Mesenchymal stem cell (in vitro differentiated cells and primary cell): ENCODE data around the gene IFT27.

Experiments
- DNase-seq: peaks from one replicate; pipeline ENCODE4 v3.0.0-alpha.2; 2013
- H2AFZ ChIP-seq: one replicate; pipeline ENCODE4 v1.6.1; 2013; ENCODE audit warnings: low read depth, mild to moderate bottlenecking, control low read depth, inconsistent platforms, low read length, moderate library complexity
- H2AK5ac ChIP-seq: 2 replicates; pipeline ENCODE4 v1.6.1; 2013; ENCODE audit warnings: low read length, moderate library complexity, mild to moderate bottlenecking, inconsistent platforms; ENCODE audit not compliant: severe bottlenecking
- H2BK120ac ChIP-seq: one replicate; pipeline ENCODE4 v1.6.1; 2013; ENCODE audit warnings: low read depth, mild to moderate bottlenecking, inconsistent platforms, low read length, moderate library complexity
- H2BK12ac ChIP-seq, 2 experiments: one replicate each; pipeline ENCODE4 v1.6.1; 2013; ENCODE audit warnings: inconsistent platforms in 2 of 2, low read length in 2 of 2, mild to moderate bottlenecking in 2 of 2, moderate library complexity in 2 of 2, control low read depth in 1 of 2
- H2BK15ac ChIP-seq: one replicate; pipeline ENCODE4 v1.6.1; 2013; ENCODE audit warnings: mild to moderate bottlenecking, low read depth, inconsistent platforms; ENCODE audit not compliant: poor library complexity, severe bottlenecking
- H2BK5ac ChIP-seq: 2 replicates; pipeline ENCODE4 v1.6.1; 2013; ENCODE audit warnings: low read depth, mild to moderate bottlenecking, low read length, control low read depth, inconsistent platforms; ENCODE audit not compliant: poor library complexity, severe bottlenecking
- H3K14ac ChIP-seq, 2 experiments: one replicate each; pipeline ENCODE4 v1.6.1; 2013; ENCODE audit warnings: inconsistent platforms in 2 of 2, low read length in 2 of 2, control low read depth in 1 of 2, mild to moderate bottlenecking in 1 of 2, moderate library complexity in 1 of 2
- H3K18ac ChIP-seq, 2 experiments: one replicate each; pipeline ENCODE4 v1.6.1; 2013; ENCODE audit warnings: inconsistent platforms in 2 of 2, low read length in 2 of 2, control low read depth in 1 of 2, low read depth in 1 of 2, mild to moderate bottlenecking in 1 of 2
- H3K23ac ChIP-seq, 2 experiments: one replicate each; pipeline ENCODE4 v1.6.1; 2013; ENCODE audit warnings: inconsistent platforms in 2 of 2, low read length in 2 of 2, mild to moderate bottlenecking in 2 of 2, moderate library complexity in 2 of 2, control low read depth in 1 of 2
- H3K27ac ChIP-seq: 2 replicates; pipeline ENCODE4 v1.5.1; 2013; ENCODE audit warnings: mild to moderate bottlenecking, moderate library complexity, low read length, control low read depth, inconsistent platforms; ENCODE audit not compliant: poor library complexity, severe bottlenecking
- H3K27me3 ChIP-seq, 2 experiments: 2 replicates each; pipeline versions ENCODE4 v1.6.1 to v1.7.0; 2013; ENCODE audit warnings: low read length in 2 of 2, mild to moderate bottlenecking in 2 of 2, moderate library complexity in 2 of 2, control low read depth in 1 of 2, inconsistent platforms in 1 of 2; ENCODE audit not compliant: control insufficient read depth in 1 of 2, insufficient read depth in 1 of 2
- H3K36me3 ChIP-seq, 2 experiments: 2 replicates each; pipeline versions ENCODE4 v1.6.1 to v1.7.0; 2013; ENCODE audit warnings: low read length in 2 of 2, control low read depth in 1 of 2, inconsistent platforms in 1 of 2, low read depth in 1 of 2, mild to moderate bottlenecking in 1 of 2; ENCODE audit not compliant: insufficient read depth in 2 of 2, control insufficient read depth in 1 of 2
- H3K4ac ChIP-seq, 2 experiments: one replicate each; pipeline ENCODE4 v1.6.1; 2013; ENCODE audit warnings: inconsistent platforms in 2 of 2, low read length in 2 of 2, mild to moderate bottlenecking in 2 of 2, moderate library complexity in 2 of 2, control low read depth in 1 of 2, low read depth in 1 of 2
- H3K4me1 ChIP-seq: 2 replicates; pipeline ENCODE4 v1.6.1; 2013; ENCODE audit warnings: low read depth, low read length, control low read depth; ENCODE audit not compliant: control insufficient read depth, insufficient read depth
- H3K4me2 ChIP-seq: 2 replicates; pipeline ENCODE4 v1.6.1; 2013; ENCODE audit warnings: low read length, mild to moderate bottlenecking, inconsistent platforms; ENCODE audit not compliant: poor library complexity, severe bottlenecking
- H3K4me3 ChIP-seq, 2 experiments: 2 replicates each; pipeline versions ENCODE4 v1.5.1 to v1.7.0; 2013; ENCODE audit warnings: low read length in 2 of 2, mild to moderate bottlenecking in 2 of 2, control low read depth in 1 of 2, low read depth in 1 of 2; ENCODE audit not compliant: insufficient read depth in 1 of 2
- H3K79me1 ChIP-seq: replicated peaks from 2 replicates; pipeline ENCODE4 v1.6.1; 2013; ENCODE audit warnings: mild to moderate bottlenecking, control low read depth, low read length, inconsistent platforms; ENCODE audit not compliant: poor library complexity, severe bottlenecking
- H3K9ac ChIP-seq: 2 replicates; pipeline ENCODE4 v1.7.0; 2013; ENCODE audit warnings: mild to moderate bottlenecking, low read length, moderate library complexity
- H3K9me3 ChIP-seq: 2 replicates; pipeline ENCODE4 v1.7.0; 2013; ENCODE audit warnings: mild to moderate bottlenecking, low read length; ENCODE audit not compliant: control insufficient read depth
- H4K8ac ChIP-seq: one replicate; pipeline ENCODE4 v1.6.1; 2013; ENCODE audit warnings: inconsistent platforms, mild to moderate bottlenecking, low read length, moderate library complexity
- H4K91ac ChIP-seq: one replicate; pipeline ENCODE4 v1.6.1; 2013; ENCODE audit warnings: mild to moderate bottlenecking, low read length, inconsistent platforms
- WGBS: methylation state at CpG from one replicate; pipeline ENCODE4 v1.1.7; 2013; ENCODE audit warnings: mixed read lengths; 5-methylcytosine and 5-hydroxymethylcytosine counted together

Gene IFT27

GRCh38 chr22:36727110-36727509 is 48.8 kb downstream of the IFT27 start:
- Histone ChIP-seq H3K27ac (no peak overlapping the region), H3K14ac (no peak overlapping the region), H3K4me3 (no peak overlapping the region), H3K9ac (no peak overlapping the region), H4K91ac (no peak overlapping the region), H3K18ac (no peak overlapping the region), H3K36me3 (no peaks in the 10 kb centered on the region), H2AFZ (no peak overlapping the region), H2BK15ac (no peak overlapping the region), H3K79me1 (no peaks in the 10 kb centered on the region), H2AK5ac (no peak overlapping the region), H3K4ac (no peak overlapping the region), H3K4me2 (no peak overlapping the region), H2BK120ac (no peak overlapping the region), H2BK5ac (no peak overlapping the region), H3K9me3 (no peaks in the 10 kb centered on the region), H4K8ac (no peak overlapping the region), H3K23ac (no peak overlapping the region), H3K4me1 (no peaks in the 10 kb centered on the region), H2BK12ac (no peak overlapping the region), H3K27me3 (peaks cover 27 to 77% of the 10 kb centered on the region in 2 experiments)
- no peak for DNase-seq
- WGBS: 84% methylated on average over 6 of the region's 7 CpGs

- Histone ChIP-seq H3K9me3 (no peaks in the 10 kb centered on the region), H3K27me3 (peaks cover 36 to 79% of the 10 kb centered on the region in 2 experiments), H4K91ac (no peak overlapping the region), H3K79me1 (no peaks in the 10 kb centered on the region), H3K9ac (no peak overlapping the region), H3K18ac (no peak overlapping the region), H2BK120ac (no peak overlapping the region), H2AFZ (no peak overlapping the region), H3K27ac (no peak overlapping the region), H3K4me3 (no peak overlapping the region), H3K36me3 (no peaks in the 10 kb centered on the region), H3K4me1 (no peaks in the 10 kb centered on the region), H3K4me2 (no peak overlapping the region), H3K23ac (no peak overlapping the region), H3K4ac (no peak overlapping the region), H4K8ac (no peak overlapping the region), H3K14ac (no peak overlapping the region), H2BK12ac (no peak overlapping the region), H2AK5ac (no peak overlapping the region), H2BK5ac (no peak overlapping the region), H2BK15ac (no peak overlapping the region)
- WGBS: 87% methylated on average over 9 of the region's 9 CpGs
- DNase-seq: no peak
These were observed 49.9 kb downstream of the IFT27 start for GRCh38 chr22:36726007-36726380.

GRCh38 chr22:36725366-36726006 is 50.4 kb downstream of the IFT27 start:
- Histone ChIP-seq H3K27ac (no peak overlapping the region), H3K4me1 (no peaks in the 10 kb centered on the region), H3K79me1 (no peaks in the 10 kb centered on the region), H3K36me3 (no peaks in the 10 kb centered on the region), H3K18ac (no peak overlapping the region), H3K4me3 (no peak overlapping the region), H3K4ac (no peak overlapping the region), H3K9me3 (no peaks in the 10 kb centered on the region), H3K27me3 (peaks cover 39 to 82% of the 10 kb centered on the region in 2 experiments), H4K91ac (no peak overlapping the region), H3K4me2 (no peak overlapping the region), H4K8ac (no peak overlapping the region), H2BK120ac (no peak overlapping the region), H3K23ac (no peak overlapping the region), H2AK5ac (no peak overlapping the region), H3K9ac (no peak overlapping the region), H2BK5ac (no peak overlapping the region), H3K14ac (no peak overlapping the region), H2BK15ac (no peak overlapping the region), H2BK12ac (no peak overlapping the region), H2AFZ (no peak overlapping the region)
- WGBS: 81% methylated on average over 24 of the region's 24 CpGs
- DNase-seq: no peak

GRCh38 chr22:36724836-36725235 is 51.1 kb downstream of the IFT27 start:
- no peak overlapping the region for H2BK12ac ChIP-seq
- H3K4ac ChIP-seq: no peak overlapping the region
- H4K8ac ChIP-seq: no peak overlapping the region
- H3K4me3 ChIP-seq: no peak overlapping the region
- no peaks in the 10 kb centered on the region for H3K79me1 ChIP-seq
- H3K27ac ChIP-seq: no peak overlapping the region
- no peak overlapping the region for H4K91ac ChIP-seq
- H3K14ac ChIP-seq: no peak overlapping the region
- no peak overlapping the region for H2BK15ac ChIP-seq
- no peaks in the 10 kb centered on the region for H3K4me1 ChIP-seq
- no peak overlapping the region for H3K23ac ChIP-seq
- no peak overlapping the region for H3K4me2 ChIP-seq
- no peak overlapping the region for H2AK5ac ChIP-seq
- H2BK5ac ChIP-seq: no peak overlapping the region
- 82% methylated on average over 4 of the region's 4 CpGs for WGBS
- H3K27me3 ChIP-seq: peaks cover 45 to 83% of the 10 kb centered on the region in 2 experiments
- no peaks in the 10 kb centered on the region for H3K9me3 ChIP-seq
- DNase-seq: no peak
- no peaks in the 10 kb centered on the region for H3K36me3 ChIP-seq
- no peak overlapping the region for H3K9ac ChIP-seq
- no peak overlapping the region for H3K18ac ChIP-seq
- no peak overlapping the region for H2BK120ac ChIP-seq
- no peak overlapping the region for H2AFZ ChIP-seq
